LNCaP clone FGC (cell line): ENCODE results near the gene LAGE3.

Source experiments
- DNase-seq: peaks from one replicate; pipeline ENCODE4 v3.0.0-alpha.2; 2011; ENCODE audit warnings: low read depth
- H3K4me3 ChIP-seq: 2 replicates; pipeline ENCODE4 v1.5.1; 2011; ENCODE audit warnings: mild to moderate bottlenecking, low read depth, low read length, control low read depth
- CTCF ChIP-seq: IDR thresholded peaks from 2 replicates; pipeline ENCODE4 v1.5.1; 2012; ENCODE audit warnings: mild to moderate bottlenecking; ENCODE audit not compliant: control insufficient read depth, insufficient read depth; ENCODE audit errors: extremely low read depth

LAGE3 gene

GRCh38 chrX:154458116-154458953 lies 20.7 kb downstream of the LAGE3 start, which contains the start of gene PLXNA3:
Gene PLXNA3, plus strand, starts transcription at chrX:154458281. Its CDS starts 1,903 bp downstream, at chrX:154460184.
- H3K4me3 ChIP-seq = peak within 1 kb of the TSS; percentile 59
- no peak for DNase-seq
- no peak for TF ChIP-seq CTCF

GRCh38 chrX:154457491-154458115 lies 21.5 kb downstream of the LAGE3 start:
- peak overlapping the region; percentile 44 for H3K4me3 ChIP-seq
- TF ChIP-seq CTCF = no peak
- no peak for DNase-seq

GRCh38 chrX:154452823-154453222 lies 26.3 kb downstream of the LAGE3 start:
- no peak overlapping the region for H3K4me3 ChIP-seq
- DNase-seq = no peak
- no peak for TF ChIP-seq CTCF

GRCh38 chrX:154450312-154450711 lies 28.8 kb downstream of the LAGE3 start:
- no peak overlapping the region for H3K4me3 ChIP-seq
- no peak for DNase-seq
- no peak for TF ChIP-seq CTCF

- DNase-seq = no peak
- no peak for TF ChIP-seq CTCF
These were observed 29.5 kb downstream of the LAGE3 start for GRCh38 chrX:154449618-154450017.

GRCh38 chrX:154448484-154448883 lies 30.6 kb downstream of the LAGE3 start:
- no peak for DNase-seq
- TF ChIP-seq CTCF = no peak
- no peak overlapping the region for H3K4me3 ChIP-seq

More at GRCh38 chrX:154449618-154450017, 29.5 kb downstream of the LAGE3 start:
- no peak overlapping the region for H3K4me3 ChIP-seq
